T-helper 2 cell (primary cell): Measurements from ENCODE around the gene ANK3.

ENCODE experiments used
- DNase-seq, 5 experiments: peaks; one replicate each; pipeline versions ENCODE4 v3.0.0 to v3.0.0-alpha.2; 2012 to 2022

The ANK3 gene

GRCh38 chr10:60413306-60414012 is 23.8 kb upstream of the ANK3 start:
- no peak for DNase-seq

GRCh38 chr10:60410970-60411369 is 21.3 kb upstream of the ANK3 start:
- no peak for DNase-seq

GRCh38 chr10:60409202-60409601 is 19.5 kb upstream of the ANK3 start:
- no peak for DNase-seq

- no peak for DNase-seq
Observed at GRCh38 chr10:60406182-60406581, 16.5 kb upstream of the ANK3 start.

GRCh38 chr10:60405172-60405571 is 15.5 kb upstream of the ANK3 start:
- DNase-seq = no peak

GRCh38 chr10:60403168-60403873 is 13.6 kb upstream of the ANK3 start:
- DNase-seq = no peak

- no peak for DNase-seq
Observed at GRCh38 chr10:60400366-60400765, 10.7 kb upstream of the ANK3 start.

GRCh38 chr10:60399328-60399727 is 9.7 kb upstream of the ANK3 start:
- DNase-seq = no peak

- DNase-seq = no peak
Observed at GRCh38 chr10:60397792-60398191, 8.1 kb upstream of the ANK3 start.

GRCh38 chr10:60396766-60397165 is 7.1 kb upstream of the ANK3 start:
- no peak for DNase-seq

- no peak for DNase-seq
Observed at GRCh38 chr10:60395711-60396110, 6.0 kb upstream of the ANK3 start.

GRCh38 chr10:60394446-60394845 is 4.8 kb upstream of the ANK3 start:
- peak in 1 of 5 experiments; percentile 85 for DNase-seq

- no peak for DNase-seq
Observed at GRCh38 chr10:60390224-60390626, 550 bp upstream of the ANK3 start.

GRCh38 chr10:60388709-60389301 is 870 bp downstream of the ANK3 start:
- DNase-seq = no peak

- no peak for DNase-seq
Observed at GRCh38 chr10:60388116-60388625, 1.5 kb downstream of the ANK3 start.

- DNase-seq = no peak
Observed at GRCh38 chr10:60387531-60387930, 2.1 kb downstream of the ANK3 start.

GRCh38 chr10:60385399-60385738 is 4.3 kb downstream of the ANK3 start:
- DNase-seq = no peak

GRCh38 chr10:60384708-60385398 is 4.8 kb downstream of the ANK3 start:
- DNase-seq = no peak

GRCh38 chr10:60384011-60384410 is 5.7 kb downstream of the ANK3 start:
- DNase-seq = no peak

- no peak for DNase-seq
Observed at GRCh38 chr10:60382946-60383681, 6.6 kb downstream of the ANK3 start.

GRCh38 chr10:60380781-60381180 is 8.9 kb downstream of the ANK3 start:
- DNase-seq = no peak

- peak in 1 of 5 experiments; percentile 30 for DNase-seq
Observed at GRCh38 chr10:60377955-60378354, 11.7 kb downstream of the ANK3 start.

GRCh38 chr10:60377042-60377352 is 12.7 kb downstream of the ANK3 start:
- no peak for DNase-seq
